Measurements from ENCODE around the gene RGL2. TPM values are rescaled to one million over a fixed set of nuclear protein-coding genes. Genes with fewer than 3 reads are reported as not detected.

Gene RGL2
- polyA plus RNA-seq, 1 donor from 2014 or later: 120 TPM

DNA sequence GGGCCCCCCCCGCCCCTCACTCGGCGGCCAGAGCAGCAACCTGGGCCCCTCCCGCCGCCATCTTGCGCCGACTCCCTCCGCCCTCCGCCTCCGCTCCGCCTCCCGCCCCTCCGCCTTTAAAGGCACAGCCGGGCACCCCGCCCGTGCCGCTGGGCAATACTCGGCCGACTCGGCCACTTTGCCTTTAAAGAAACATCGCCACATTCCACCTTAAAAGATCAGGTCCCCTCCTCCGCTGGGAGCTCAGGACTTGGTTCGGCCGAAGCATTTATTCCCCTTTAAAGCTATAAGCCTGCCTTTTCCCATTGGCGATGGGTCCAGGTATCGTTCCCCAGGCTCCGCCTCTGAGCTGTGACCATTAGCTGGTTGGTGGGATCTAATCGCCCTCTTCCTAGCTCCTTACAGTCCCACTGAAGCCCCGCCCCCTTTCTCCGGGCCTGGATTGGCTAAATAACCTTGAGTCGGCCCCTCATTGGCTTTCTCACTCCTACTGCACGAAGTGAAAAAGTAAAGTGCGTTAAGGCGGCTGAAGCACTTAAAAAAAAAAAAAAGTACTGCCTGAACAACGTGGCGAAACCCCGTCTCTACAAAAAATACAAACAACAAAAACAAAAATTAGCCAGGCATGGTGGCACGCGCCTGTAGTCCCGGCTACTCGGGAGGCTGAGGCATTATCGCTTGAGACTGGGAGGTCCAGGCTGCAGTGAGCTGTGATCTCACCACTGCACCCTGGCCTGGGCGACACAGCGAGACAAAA, 19.1 kb upstream of the RGL2 start, which contains the start of gene ZBTB22:
Gene ZBTB22, minus strand, starts transcription at position 76 of the 757 bp plus-strand sequence. CDS start 828 bp downstream, outside the sequence.
- no peaks in the 10 kb centered on the region for H3K9me2 ChIP-seq (ENCODE audit: insufficient read depth, low read length)
- H3K27me3 ChIP-seq (ENCODE audit: insufficient read depth, low read depth, low read length): peaks cover 12% of the 10 kb centered on the region
- peaks cover 6% of the 10 kb centered on the region for H3F3A ChIP-seq (ENCODE audit: insufficient read depth, low read length, poor library complexity, severe bottlenecking)
- TF ChIP-seq POLR2AphosphoS5 (IDR thresholded peaks at IDR 0.05) (peak; percentile 81), SMC3 (conservative IDR thresholded peaks at IDR 0.05; ENCODE audit: poor library complexity) (no peak), EP300 (conservative IDR thresholded peaks at IDR 0.05; ENCODE audit: poor library complexity, severe bottlenecking) (no peak), EZH2 (IDR thresholded peaks at IDR 0.05; ENCODE audit: borderline replicate concordance, insufficient read depth, low read length, poor library complexity, severe bottlenecking) (no peak), MXI1 (conservative IDR thresholded peaks at IDR 0.05; ENCODE audit: poor library complexity, severe bottlenecking) (peak; percentile 64), TAF1 (IDR thresholded peaks at IDR 0.05; ENCODE audit: low read depth) (peak; percentile 29)
- TF ChIP-seq, protein P1, sequence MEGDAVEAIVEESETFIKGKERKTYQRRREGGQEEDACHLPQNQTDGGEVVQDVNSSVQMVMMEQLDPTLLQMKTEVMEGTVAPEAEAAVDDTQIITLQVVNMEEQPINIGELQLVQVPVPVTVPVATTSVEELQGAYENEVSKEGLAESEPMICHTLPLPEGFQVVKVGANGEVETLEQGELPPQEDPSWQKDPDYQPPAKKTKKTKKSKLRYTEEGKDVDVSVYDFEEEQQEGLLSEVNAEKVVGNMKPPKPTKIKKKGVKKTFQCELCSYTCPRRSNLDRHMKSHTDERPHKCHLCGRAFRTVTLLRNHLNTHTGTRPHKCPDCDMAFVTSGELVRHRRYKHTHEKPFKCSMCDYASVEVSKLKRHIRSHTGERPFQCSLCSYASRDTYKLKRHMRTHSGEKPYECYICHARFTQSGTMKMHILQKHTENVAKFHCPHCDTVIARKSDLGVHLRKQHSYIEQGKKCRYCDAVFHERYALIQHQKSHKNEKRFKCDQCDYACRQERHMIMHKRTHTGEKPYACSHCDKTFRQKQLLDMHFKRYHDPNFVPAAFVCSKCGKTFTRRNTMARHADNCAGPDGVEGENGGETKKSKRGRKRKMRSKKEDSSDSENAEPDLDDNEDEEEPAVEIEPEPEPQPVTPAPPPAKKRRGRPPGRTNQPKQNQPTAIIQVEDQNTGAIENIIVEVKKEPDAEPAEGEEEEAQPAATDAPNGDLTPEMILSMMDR (IDR thresholded peaks at IDR 0.05; ENCODE audit: poor library complexity, severe bottlenecking): no peak
- no peaks in the 10 kb centered on the region for H4K20me1 ChIP-seq (ENCODE audit: insufficient read depth)
- H3K27ac ChIP-seq (ENCODE audit: low read length): peak within 1 kb of the TSS; percentile 87
- peaks cover 4% of the 10 kb centered on the region for H3K36me3 ChIP-seq (ENCODE audit: insufficient read depth, low read length)
- no peaks in the 10 kb centered on the region for H3K9me3 ChIP-seq (ENCODE audit: low read length)
- peak within 1 kb of the TSS; percentile 69 for H3K4me2 ChIP-seq (ENCODE audit: low read length)
- H3K9ac ChIP-seq (ENCODE audit: low read length): peak within 1 kb of the TSS; percentile 68
- peaks cover 19% of the 10 kb centered on the region for H3K79me2 ChIP-seq (replicated peaks; ENCODE audit: insufficient read depth, low read length)
- peak within 1 kb of the TSS; percentile 70 for H3K4me3 ChIP-seq (ENCODE audit: low read length)
- peak within 1 kb of the TSS; percentile 72 for H2AFZ ChIP-seq (ENCODE audit: low read depth, low read length)

DNA sequence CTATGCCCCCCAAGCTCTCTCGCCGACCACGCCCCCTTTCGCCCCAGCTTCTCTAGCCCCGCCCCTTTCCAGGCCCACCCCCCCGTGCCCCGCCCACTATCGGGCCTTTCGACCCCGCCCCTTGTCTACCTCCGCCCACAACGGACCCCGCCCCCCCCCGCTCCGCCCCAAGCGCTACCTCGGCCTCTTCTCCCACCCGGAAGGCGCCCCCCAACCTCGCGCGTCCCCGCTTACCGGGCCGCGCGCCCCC, 18.6 kb upstream of the RGL2 start:
- H3K27me3 ChIP-seq (ENCODE audit: insufficient read depth, low read depth, low read length): peaks cover 17% of the 10 kb centered on the region
- H3K27ac ChIP-seq (ENCODE audit: low read length): peak overlapping the region; percentile 87
- no peak overlapping the region for H2AFZ ChIP-seq (ENCODE audit: low read depth, low read length)
- TF ChIP-seq, protein P2, sequence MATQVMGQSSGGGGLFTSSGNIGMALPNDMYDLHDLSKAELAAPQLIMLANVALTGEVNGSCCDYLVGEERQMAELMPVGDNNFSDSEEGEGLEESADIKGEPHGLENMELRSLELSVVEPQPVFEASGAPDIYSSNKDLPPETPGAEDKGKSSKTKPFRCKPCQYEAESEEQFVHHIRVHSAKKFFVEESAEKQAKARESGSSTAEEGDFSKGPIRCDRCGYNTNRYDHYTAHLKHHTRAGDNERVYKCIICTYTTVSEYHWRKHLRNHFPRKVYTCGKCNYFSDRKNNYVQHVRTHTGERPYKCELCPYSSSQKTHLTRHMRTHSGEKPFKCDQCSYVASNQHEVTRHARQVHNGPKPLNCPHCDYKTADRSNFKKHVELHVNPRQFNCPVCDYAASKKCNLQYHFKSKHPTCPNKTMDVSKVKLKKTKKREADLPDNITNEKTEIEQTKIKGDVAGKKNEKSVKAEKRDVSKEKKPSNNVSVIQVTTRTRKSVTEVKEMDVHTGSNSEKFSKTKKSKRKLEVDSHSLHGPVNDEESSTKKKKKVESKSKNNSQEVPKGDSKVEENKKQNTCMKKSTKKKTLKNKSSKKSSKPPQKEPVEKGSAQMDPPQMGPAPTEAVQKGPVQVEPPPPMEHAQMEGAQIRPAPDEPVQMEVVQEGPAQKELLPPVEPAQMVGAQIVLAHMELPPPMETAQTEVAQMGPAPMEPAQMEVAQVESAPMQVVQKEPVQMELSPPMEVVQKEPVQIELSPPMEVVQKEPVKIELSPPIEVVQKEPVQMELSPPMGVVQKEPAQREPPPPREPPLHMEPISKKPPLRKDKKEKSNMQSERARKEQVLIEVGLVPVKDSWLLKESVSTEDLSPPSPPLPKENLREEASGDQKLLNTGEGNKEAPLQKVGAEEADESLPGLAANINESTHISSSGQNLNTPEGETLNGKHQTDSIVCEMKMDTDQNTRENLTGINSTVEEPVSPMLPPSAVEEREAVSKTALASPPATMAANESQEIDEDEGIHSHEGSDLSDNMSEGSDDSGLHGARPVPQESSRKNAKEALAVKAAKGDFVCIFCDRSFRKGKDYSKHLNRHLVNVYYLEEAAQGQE (IDR thresholded peaks at IDR 0.05; ENCODE audit: borderline replicate concordance): no peak
- TF ChIP-seq RAD21 (conservative IDR thresholded peaks at IDR 0.05) (no peak), SMC3 (conservative IDR thresholded peaks at IDR 0.05; ENCODE audit: poor library complexity) (no peak), POLR2AphosphoS5 (IDR thresholded peaks at IDR 0.05) (no peak), TAF1 (IDR thresholded peaks at IDR 0.05; ENCODE audit: low read depth) (no peak), EP300 (conservative IDR thresholded peaks at IDR 0.05; ENCODE audit: poor library complexity, severe bottlenecking) (no peak), EZH2 (IDR thresholded peaks at IDR 0.05; ENCODE audit: borderline replicate concordance, insufficient read depth, low read length, poor library complexity, severe bottlenecking) (no peak), MXI1 (conservative IDR thresholded peaks at IDR 0.05; ENCODE audit: poor library complexity, severe bottlenecking) (no peak)
- TF ChIP-seq, protein P1 (IDR thresholded peaks at IDR 0.05; ENCODE audit: poor library complexity, severe bottlenecking): no peak
- H3K79me2 ChIP-seq (replicated peaks; ENCODE audit: insufficient read depth, low read length): peaks cover 15% of the 10 kb centered on the region
- H4K20me1 ChIP-seq (ENCODE audit: insufficient read depth): no peaks in the 10 kb centered on the region
- H3F3A ChIP-seq (ENCODE audit: insufficient read depth, low read length, poor library complexity, severe bottlenecking): peaks cover 6% of the 10 kb centered on the region
- no peak overlapping the region for H3K4me2 ChIP-seq (ENCODE audit: low read length)
- peak overlapping the region; percentile 68 for H3K9ac ChIP-seq (ENCODE audit: low read length)
- no peaks in the 10 kb centered on the region for H3K9me3 ChIP-seq (ENCODE audit: low read length)
- peaks cover 4% of the 10 kb centered on the region for H3K36me3 ChIP-seq (ENCODE audit: insufficient read depth, low read length)
- peak overlapping the region; percentile 70 for H3K4me3 ChIP-seq (ENCODE audit: low read length)
- no peaks in the 10 kb centered on the region for H3K9me2 ChIP-seq (ENCODE audit: insufficient read depth, low read length)

Measured in neural cell (in vitro differentiated cells).